GM21529 (cell line): ENCODE data around the gene LLGL2.

Experiments used
- ATAC-seq: cut with Tn5 transposase; IDR thresholded peaks from one replicate; pipeline ENCODE4 v1.9.1; 2021; ENCODE audit not compliant: unreplicated experiment

Gene LLGL2

DNA sequence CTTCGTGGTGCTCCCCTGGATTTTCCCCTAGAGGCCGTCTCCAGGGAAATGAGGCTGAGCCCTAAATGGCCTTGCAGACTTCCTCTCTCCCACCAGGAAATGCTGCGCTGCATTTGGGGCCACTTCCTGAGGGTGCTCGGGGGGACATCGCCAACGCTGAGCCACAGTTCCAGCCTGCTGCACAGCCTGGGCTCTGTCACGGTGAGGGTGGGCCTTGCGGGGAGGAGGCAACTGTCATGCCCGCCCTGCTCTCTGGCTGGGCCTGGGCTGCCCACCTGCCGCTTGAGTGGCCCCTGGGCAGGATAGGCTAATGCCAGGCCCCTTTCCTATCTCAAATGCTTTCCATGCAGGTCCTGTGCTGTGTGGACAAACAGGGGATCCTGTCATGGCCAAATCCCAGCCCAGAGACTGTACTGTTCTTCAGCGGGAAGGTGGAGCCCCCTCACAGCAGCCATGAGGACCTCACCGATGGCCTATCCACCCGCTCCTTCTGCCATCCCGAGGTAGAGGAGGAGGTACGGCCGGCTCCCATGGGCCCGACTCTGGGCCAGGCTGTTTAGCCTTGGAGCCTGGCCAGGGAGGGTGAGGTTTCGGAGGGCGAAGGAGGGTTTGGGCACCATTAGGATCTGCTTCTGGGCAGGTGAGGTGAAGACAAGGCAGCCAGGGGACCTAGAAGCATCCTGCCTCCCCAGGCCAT lies 34.4 kb upstream of the LLGL2 start:
- no peak for ATAC-seq

DNA sequence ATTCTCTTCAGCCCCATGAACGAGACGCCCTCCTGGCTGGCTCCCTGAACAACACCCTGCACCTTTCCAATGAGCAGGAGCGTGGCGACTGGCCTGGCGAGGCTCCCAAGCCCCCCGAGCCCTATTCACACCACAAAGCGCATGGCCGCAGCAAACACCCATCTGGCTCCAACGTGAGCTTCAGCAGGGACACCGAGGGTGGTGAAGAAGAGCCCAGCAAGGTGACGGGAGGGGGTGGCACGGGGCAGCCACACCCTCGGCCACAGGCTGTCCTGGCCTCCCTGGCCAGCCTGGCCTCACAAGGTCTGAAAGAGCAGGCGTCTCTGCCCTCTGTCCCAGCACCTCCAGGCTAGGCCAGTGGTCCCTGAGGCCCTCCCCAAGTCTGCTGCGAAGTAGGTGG lies 33.8 kb upstream of the LLGL2 start:
- ATAC-seq: no peak

DNA sequence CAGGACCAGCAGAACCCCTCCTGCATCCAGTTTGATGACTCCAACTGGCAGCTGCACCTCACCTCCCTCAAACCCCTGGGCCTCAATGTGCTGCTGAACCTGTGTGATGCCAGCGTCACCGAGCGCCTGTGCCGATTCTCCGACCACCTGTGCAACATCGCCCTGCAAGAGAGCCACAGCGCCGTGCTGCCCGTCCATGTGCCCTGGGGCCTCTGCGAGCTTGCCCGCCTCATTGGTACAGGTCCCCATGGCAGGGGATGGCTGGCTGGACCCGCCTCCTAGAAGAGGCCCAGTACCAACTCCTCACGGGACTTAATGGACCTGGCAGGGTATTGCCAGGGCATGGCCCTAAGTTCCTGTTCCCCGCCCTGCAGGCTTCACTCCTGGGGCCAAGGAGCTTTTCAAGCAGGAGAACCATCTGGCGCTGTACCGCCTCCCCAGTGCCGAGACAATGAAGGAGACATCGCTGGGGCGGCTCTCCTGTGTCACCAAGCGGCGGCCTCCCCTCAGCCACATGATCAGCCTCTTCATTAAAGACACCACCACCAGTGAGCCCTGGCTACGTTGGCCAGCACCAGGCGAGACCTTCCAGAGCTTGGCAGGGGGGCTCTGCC lies 32.8 kb upstream of the LLGL2 start:
- ATAC-seq: no peak

DNA sequence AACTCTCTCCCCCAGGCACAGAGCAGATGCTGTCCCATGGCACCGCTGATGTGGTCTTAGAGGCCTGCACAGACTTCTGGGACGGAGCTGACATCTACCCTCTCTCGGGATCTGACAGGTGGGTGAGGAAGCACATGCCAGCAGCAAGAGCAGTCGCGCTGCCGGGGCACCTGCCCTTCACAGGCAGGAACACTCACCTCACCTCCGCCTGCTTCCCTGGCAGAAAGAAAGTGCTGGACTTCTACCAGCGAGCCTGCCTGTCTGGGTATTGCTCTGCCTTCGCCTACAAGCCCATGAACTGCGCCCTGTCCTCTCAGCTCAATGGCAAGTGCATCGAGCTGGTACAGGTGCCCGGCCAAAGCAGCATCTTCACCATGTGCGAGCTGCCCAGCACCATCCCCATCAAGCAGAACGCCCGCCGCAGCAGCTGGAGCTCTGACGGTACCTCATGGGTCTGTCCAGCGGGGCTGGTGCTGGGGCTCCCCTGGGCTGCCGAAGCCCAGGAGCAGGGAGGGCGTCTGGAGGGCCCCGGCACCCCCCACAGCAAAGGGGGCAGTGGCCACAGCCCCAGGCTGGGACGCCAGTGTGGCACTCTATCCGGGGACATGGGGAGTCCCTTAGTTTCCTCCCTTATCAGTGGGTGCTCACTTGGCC lies 31.9 kb upstream of the LLGL2 start:
- ATAC-seq: no peak

DNA sequence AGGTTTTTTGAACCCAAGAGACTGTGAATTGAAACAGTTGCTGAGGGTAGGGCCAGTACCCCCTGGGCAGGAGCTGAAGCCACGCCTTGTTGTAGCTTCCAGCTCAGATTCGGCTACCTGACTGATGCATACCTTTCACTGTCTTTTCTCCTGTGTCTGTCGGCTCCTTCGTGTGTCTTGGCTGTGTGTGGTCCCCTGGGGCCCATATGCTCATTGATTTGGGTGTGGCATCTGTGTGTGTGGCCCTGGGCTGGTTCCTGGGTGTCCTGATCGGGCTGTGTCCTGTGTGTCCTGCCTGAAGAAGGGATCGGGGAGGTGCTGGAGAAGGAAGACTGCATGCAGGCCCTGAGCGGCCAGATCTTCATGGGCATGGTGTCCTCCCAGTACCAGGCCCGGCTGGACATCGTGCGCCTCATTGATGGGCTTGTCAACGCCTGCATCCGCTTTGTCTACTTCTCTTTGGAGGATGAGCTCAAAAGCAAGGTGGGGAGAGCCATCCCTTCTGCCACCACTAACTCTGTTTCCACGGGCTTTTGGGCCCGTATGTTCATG lies 31.1 kb upstream of the LLGL2 start:
- no peak for ATAC-seq

DNA sequence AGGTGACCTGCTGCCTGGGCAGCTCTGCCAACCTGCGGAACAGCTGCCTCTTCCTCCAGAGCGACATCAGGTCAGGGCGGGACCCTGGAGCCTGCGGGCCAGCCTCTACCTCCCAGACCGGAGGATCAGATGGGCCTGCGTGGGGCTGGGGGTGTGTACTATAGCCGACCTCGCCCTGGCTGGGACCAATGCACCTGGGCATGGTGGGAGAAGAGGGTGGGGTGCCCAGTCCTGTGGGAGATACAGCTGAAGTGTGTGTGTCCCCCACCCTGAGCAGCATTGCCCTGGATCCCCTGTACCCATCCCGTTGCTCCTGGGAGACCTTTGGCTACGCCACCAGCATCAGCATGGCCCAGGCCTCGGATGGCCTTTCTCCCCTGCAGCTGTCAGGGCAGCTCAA lies 29.5 kb upstream of the LLGL2 start:
- no peak for ATAC-seq

DNA sequence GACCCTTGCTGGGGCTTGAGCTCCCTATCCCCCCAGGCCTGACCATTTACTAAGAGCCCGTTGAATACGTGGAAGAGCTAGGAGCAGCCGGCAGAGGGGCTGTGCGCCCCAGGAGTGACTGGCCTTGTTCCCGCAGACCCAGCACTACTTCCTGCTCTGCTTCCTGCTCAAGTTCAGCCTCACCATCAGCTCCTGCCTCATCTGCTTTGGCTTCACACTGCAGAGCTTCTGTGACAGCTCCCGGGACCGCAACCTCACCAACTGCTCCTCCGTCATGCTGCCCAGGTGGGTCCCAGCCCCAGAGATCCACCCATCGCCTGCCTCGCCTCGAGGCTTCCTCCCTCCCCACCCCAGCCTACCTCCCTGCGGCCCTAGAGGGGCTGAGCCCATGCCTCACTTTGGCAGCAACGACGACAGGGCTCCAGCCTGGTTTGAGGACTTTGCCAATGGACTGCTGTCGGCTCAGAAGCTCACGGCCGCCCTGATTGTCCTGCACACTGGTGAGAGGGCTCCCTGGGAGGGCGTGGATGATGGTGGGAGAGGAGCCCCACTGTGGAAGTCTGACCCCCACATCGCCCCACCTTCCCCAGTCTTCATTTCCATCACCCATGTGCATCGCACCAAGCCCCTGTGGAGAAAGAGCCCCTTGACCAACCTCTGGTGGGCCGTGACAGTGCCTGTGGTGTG lies 27.3 kb upstream of the LLGL2 start:
- ATAC-seq: no peak

DNA sequence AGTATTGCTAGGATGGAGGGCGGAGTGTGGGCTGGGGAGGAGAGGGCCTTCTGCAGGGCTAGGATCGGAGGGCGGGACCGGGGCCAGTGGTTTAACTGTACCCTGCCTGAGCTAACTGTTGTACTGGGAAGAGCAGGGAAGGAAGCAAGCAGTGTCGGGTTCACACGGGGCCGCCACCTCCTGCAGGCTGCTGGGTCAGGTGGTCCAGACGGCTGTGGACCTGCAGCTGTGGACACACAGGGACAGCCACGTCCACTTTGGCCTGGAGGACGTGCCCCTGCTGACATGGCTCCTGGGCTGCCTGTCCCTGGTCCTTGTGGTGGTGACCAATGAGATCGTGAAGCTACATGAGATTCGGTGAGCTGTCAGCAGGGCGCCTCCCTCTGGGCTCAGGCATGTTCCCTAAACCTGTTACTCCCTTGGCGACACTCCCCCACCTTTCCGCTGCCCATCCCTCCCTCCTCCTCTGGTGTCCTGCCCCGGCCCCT lies 26.7 kb upstream of the LLGL2 start:
- ATAC-seq: no peak

DNA sequence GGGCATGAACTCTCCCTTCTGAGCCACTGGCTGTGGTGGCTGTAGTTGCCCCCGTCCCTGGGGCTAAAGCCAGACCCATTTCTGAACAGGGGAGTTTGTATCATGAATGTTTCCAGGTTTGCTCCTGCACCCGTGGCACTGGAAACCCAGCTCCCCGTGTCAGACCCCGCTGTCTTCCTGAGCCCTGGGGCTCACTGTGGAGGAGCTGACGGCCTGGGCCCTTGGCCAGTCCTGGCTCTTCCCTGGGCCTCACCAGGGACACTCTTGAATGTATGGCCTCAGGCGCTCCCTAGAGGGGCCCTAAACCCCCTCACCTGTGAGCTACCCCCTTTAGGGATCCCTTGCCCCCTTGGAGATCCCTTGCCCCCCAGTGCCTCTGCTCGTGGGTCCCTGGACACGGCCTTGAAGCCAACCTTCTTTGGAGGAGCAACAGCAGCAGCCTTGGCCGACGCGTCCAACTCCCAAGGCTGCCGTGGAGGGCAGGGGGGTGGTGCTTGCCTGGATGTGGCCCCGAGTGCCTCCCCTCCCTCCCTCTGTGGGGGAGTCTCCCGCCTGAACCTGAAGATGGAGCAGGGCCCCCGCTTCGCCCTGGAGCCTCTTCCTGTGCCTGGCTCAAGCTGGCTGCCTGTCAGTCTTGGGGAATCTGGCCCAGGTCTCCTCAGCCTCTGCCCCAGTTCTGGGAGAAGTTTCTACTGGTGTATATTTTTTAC lies 26.0 kb upstream of the LLGL2 start:
- ATAC-seq: no peak

DNA sequence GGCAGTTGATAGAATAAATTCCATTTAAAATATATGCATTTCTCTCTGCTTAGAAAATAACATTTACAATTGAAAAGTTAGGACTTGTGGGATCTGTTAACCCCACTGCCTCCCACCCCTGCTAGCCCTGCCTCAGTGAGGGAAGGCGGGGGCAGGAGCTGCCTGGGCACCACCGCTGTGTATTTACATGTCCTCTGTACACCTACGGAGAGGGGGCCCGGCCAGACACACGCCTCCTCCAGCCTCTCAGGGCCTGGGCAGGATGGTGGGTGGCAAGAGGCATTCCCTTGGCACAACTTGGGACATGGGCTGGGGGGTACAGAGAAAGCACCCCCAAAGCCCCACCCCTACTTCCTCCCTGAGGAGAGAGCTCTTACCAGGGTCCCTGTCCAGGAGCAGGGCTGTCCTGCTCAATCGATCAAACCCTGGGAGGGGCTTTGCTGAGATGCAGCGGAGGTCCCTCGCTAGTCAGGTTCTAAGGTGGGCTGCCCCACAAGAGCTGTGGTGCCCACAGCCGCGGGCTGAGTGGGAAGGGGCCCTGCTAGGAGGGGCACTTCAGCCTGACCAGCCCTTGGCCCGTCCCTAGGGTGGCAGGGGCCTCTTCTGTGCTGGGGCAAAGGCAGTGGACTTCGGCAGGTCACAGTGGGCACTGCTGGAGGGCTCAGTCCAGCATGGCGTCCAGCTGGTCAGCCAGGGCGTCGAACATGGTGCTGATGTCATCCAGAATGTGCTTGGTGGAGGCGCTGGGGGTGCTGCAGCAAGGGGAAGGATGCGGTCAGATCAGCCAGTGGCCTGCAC lies 24.9 kb upstream of the LLGL2 start:
- no peak for ATAC-seq

DNA sequence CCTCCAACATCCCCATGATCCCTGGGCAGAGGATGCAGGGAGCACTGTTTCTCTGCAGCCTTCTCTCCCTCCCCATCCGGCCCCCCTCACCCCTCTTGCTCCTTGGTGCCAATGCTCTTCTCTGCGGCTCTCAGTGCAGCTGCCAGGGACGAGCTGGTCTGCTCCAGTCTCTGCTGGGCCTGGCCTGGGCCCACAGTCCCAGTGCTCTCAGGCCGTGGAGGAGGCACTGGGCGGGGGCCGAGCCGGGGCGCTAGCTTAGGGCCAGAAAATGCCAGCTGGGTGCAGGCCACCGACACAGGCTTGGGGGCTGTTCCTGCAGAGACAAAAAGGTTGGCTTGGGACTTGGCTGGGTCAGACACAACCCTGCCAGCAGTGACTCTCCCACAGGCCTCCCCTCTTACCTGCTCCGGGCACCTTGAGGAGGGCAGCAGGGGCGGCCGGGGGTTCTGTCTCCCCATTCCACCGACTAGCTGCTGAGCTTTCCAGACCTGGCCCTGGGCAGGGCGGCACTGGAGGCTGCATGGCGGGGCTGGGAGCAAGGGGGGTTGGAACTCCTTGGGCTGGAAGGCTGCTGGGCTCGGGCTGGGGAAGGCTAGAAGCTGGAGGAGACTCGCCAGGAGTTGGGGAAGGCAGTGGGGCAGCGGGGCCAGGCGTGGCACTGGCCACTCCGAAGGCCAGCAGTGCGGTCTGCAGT lies 24.0 kb upstream of the LLGL2 start:
- no peak for ATAC-seq

DNA sequence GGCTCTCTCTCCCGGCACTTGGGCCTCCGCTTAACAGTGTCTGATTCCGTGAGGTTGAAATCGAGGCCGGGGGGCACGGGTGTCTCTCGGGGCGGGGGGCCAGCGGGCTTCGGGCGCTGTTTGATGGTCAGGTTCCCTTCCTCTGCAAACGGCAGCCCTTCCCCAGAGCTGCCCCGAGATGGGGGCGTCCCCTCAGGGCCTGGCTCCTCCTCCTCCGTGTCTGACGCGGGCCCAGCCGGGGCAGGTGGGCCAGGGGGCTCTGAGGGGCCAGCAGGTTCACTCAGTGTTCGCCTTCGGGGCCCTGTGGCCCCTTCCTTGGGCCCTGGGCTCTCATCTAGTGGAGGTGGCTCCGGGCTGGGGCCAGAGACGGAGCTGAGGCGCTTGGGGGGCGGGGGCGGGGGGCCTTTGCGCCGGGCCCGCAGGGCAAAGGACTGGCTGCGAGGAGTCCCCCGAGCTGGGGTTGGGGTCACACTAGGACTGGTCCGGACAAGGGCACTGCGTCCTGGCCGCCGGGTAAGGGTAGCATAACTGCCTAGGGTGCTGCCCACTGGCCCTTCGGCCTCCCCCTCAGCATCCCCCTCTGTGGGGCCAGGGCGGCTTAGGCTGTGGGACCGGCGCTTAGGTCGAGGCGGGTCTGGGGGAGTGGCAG lies 23.3 kb upstream of the LLGL2 start:
- ATAC-seq: no peak

DNA sequence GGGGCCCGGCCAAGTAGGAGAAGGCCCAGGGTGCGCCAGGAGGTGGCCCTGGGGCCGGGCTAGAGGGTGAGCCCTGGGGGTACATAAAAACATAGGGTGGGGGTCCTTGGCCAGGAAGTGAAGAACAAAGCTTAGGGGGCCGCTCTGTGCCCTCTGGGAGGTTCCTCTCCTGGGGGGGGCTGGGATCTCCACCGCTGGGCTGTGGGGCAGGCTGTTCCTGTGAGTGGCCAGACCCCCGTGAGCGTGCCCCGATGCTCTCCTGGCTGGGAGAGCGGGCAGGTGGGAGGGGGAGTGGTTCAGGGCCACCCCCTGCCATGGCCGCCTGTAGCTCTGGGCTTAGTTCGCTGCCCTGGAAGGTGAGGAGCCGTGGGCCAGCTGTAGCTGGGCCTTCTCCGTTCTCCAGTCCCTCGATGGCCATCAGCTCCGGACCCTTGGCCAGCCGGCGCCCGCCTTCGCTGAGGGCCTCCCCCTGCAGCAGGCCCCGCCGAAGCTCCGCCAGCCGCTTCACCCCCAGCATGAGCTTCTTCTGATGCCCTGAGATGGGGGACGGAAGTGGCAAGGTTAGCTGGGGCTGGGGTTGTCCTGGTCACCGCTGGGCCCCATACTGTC lies 22.7 kb upstream of the LLGL2 start:
- no peak for ATAC-seq

DNA sequence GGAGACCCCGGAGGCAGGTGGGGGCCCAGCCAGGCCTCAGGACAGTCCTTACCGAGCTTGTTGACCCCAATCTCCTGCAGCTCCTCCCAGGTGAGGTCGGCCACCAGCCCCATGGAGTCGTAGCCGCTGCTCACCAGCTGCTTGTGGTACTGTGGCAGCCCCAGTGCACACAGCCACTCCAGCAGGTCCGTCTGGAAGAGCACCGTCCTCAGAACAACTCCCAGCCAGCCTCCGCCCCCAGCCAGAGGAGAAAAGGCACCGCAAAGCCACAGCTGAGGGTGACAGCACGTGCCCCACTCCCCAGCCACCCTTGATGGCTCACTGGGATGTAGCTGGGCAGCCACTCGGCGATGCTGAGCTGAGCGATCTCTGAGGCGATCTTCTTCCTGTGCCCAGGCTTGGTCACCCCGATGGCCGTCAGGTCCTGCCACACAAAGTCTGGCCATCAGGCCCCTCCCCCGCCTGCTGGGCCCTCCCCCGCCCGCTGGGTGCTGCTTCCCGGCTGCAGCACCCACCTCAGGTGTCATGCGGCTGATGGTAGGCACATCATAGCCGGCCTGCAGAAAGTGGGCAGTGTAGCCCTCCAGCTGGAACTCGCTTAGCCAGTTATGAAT lies 22.1 kb upstream of the LLGL2 start:
- ATAC-seq: no peak

DNA sequence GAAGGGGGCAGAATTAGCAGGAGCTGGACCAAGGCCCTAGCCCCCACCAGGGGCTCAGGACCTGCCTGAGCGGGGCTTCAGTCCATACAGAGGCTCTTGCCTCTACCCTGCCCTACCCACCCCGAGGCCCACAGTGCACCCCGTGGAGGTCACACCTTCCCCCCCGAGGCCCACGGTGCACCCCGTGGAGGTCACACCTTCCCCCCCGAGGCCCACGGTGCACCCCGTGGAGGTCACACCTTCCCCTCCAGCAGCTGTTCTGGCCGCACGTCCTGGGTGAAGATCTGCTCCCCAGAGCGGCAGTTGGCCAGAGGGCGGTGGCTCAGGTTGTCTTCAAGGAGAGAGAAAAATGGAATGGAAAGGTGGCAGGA lies 21.5 kb upstream of the LLGL2 start:
- no peak for ATAC-seq

DNA sequence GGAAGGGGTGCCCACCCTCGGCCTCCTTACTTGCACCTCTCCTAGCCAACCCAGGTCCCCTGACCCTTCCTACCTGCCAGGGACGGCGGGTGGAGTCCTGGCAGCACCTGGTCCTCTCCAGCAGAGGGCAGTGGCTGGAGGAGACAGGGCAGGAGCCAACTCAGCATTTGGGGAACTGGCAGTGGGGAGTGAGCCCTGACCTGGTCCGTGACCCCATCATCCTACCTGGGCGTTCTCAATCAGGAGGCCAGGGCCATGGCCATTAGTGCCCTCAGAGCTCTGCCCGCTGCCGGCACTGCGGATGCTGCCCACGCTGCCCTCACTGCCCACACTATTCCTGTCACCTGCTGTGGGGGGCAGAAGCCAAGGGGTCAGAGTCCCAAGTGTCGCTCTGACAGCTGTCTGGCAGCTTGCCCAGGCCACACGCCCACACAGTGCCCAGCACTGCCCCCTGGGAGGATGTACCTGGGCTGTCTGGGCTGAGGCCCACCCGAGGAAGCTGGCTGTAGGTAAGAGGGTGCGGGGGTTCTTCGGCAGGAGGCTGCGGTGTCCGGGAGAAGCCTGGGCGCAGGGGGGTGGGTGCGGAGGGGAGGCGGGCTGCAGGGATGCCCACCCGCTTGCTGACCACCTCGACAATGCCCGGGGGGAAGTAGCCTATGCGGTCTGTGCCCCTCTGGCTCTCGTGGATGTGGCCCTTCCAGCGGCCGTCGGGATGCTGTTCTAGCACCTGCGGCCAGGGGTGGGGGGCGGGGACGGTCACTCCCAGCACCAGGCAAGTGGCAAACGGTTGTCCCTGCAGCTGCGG lies 20.9 kb upstream of the LLGL2 start:
- no peak for ATAC-seq

DNA sequence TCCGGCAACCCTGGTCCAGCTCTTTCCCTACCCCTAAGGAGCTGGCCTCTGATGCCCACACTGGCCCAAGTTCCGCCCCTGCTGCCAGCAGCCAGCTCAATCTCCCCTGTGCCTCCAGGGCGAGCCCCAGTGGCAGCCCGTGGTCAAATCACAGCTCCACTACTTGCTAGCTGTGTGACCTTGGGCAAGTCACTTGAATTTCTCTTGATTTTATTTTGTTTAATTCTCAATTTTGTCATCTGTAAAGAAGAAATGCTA lies 20.4 kb upstream of the LLGL2 start:
- ATAC-seq: no peak

DNA sequence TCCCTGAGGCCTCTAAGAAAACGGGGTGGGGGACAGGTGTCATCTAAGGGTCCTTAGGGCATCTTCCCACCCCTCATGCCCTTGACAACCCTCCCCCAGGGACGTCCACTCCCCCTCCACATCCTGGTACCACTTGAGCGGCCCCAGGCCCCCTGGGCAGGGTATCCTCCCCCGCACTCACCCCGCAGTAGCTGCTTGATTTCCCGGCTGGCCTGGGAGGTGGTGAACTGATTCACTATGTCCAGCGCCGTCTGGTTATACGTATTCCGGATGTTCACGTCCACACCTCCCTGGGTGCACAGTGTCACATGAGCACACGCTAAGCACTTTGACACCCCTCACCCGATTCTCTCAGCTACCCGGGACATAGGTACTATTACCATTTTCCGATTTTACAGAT lies 19.9 kb upstream of the LLGL2 start:
- ATAC-seq: no peak
